Trophoblast cell (in vitro differentiated cells and primary cell): Measurements from ENCODE around the gene LMBR1L.
"Not testable (repeated sequence)": the region's sequence is repeated elsewhere in the genome, so short reads cannot be mapped to it uniquely, and the experiment has no call there.

Experiments used
- DNase-seq, 2 donors: peaks; one replicate each; pipeline ENCODE4 v3.0.0-alpha.2; 2016
- H2AFZ ChIP-seq: 2 replicates; pipeline ENCODE4 v1.6.1; 2013; ENCODE audit warnings: low read length, moderate library complexity, mild to moderate bottlenecking; ENCODE audit not compliant: insufficient read depth, poor library complexity
- H2AK5ac ChIP-seq: 2 replicates; pipeline ENCODE4 v1.6.1; 2013; ENCODE audit warnings: mild to moderate bottlenecking, low read length
- H2BK120ac ChIP-seq: 2 replicates; pipeline ENCODE4 v1.6.1; 2013; ENCODE audit warnings: low read length, mild to moderate bottlenecking, moderate library complexity; ENCODE audit not compliant: insufficient read depth, poor library complexity
- H2BK12ac ChIP-seq: 2 replicates; pipeline ENCODE4 v1.6.1; 2013; ENCODE audit warnings: mild to moderate bottlenecking, low read length, moderate library complexity
- H2BK5ac ChIP-seq: 2 replicates; pipeline ENCODE4 v1.6.1; 2013; ENCODE audit warnings: low read length, low read depth, moderate library complexity, mild to moderate bottlenecking; ENCODE audit not compliant: poor library complexity
- H3K14ac ChIP-seq: 2 replicates; pipeline ENCODE4 v1.6.1; 2013; ENCODE audit warnings: mild to moderate bottlenecking, low read length
- H3K18ac ChIP-seq: 2 replicates; pipeline ENCODE4 v1.6.1; 2013; ENCODE audit warnings: mild to moderate bottlenecking, low read length
- H3K23ac ChIP-seq: 2 replicates; pipeline ENCODE4 v1.6.1; 2013; ENCODE audit warnings: low read length
- H3K27ac ChIP-seq: 2 replicates; pipeline ENCODE4 v1.5.1; 2013; ENCODE audit warnings: low read depth, mild to moderate bottlenecking, inconsistent platforms, low read length, moderate library complexity
- H3K27me3 ChIP-seq: 2 replicates; pipeline ENCODE4 v1.6.1; 2013; ENCODE audit warnings: inconsistent platforms, mild to moderate bottlenecking, low read length, moderate library complexity; ENCODE audit not compliant: insufficient read depth
- H3K36me3 ChIP-seq, 2 experiments: 1 replicate in 1 of 2; 2 replicates in 1 of 2; pipeline ENCODE4 v1.6.1; 2013; ENCODE audit warnings: low read length in 2 of 2, mild to moderate bottlenecking in 2 of 2, moderate library complexity in 1 of 2; ENCODE audit not compliant: insufficient read depth in 2 of 2, control insufficient read depth in 1 of 2
- H3K4ac ChIP-seq: 2 replicates; pipeline ENCODE4 v1.6.1; 2013; ENCODE audit warnings: low read depth, mild to moderate bottlenecking, low read length, moderate library complexity
- H3K4me1 ChIP-seq, 2 experiments: 1 replicate in 1 of 2; 2 replicates in 1 of 2; pipeline ENCODE4 v1.6.1; 2013; ENCODE audit warnings: low read length in 2 of 2, mild to moderate bottlenecking in 2 of 2, moderate library complexity in 1 of 2; ENCODE audit not compliant: insufficient read depth in 2 of 2, control insufficient read depth in 1 of 2
- H3K4me2 ChIP-seq: 2 replicates; pipeline ENCODE4 v1.6.1; 2013; ENCODE audit warnings: inconsistent platforms, mild to moderate bottlenecking, low read length, moderate library complexity
- H3K4me3 ChIP-seq: 2 replicates; pipeline ENCODE4 v1.5.1; 2013; ENCODE audit warnings: mild to moderate bottlenecking, low read depth, low read length, inconsistent platforms
- H3K79me1 ChIP-seq: one replicate; pipeline ENCODE4 v1.6.1; 2013; ENCODE audit warnings: low read length
- H3K79me2 ChIP-seq: 2 replicates; pipeline ENCODE4 v1.6.1; 2013; ENCODE audit warnings: low read length, mild to moderate bottlenecking; ENCODE audit not compliant: control insufficient read depth, insufficient read depth, poor library complexity
- H3K9ac ChIP-seq: 2 replicates; pipeline ENCODE4 v1.6.1; 2013; ENCODE audit warnings: mild to moderate bottlenecking, low read length
- H3K9me3 ChIP-seq: 2 replicates; pipeline ENCODE4 v1.6.1; 2013; ENCODE audit warnings: low read depth, mild to moderate bottlenecking, control low read depth, inconsistent platforms, low read length; ENCODE audit not compliant: insufficient read depth
- H4K12ac ChIP-seq: 2 replicates; pipeline ENCODE4 v1.6.1; 2013; ENCODE audit warnings: low read depth, mild to moderate bottlenecking, low read length, moderate library complexity
- H4K8ac ChIP-seq: 2 replicates; pipeline ENCODE4 v1.6.1; 2013; ENCODE audit warnings: low read depth, mild to moderate bottlenecking, low read length, moderate library complexity
- H4K91ac ChIP-seq: one replicate; pipeline ENCODE4 v1.6.1; 2013; ENCODE audit warnings: low read depth, mild to moderate bottlenecking, low read length, moderate library complexity
- WGBS: extraction: QIAGEN DNeasy Blood & Tissue Kit; methylation state at CpG from one replicate; pipeline ENCODE4 v1.1.7; 2013; ENCODE audit warnings: missing lambda C conversion rate; ENCODE audit not compliant: insufficient read length, insufficient coverage; ENCODE audit errors: extremely low coverage; 5-methylcytosine and 5-hydroxymethylcytosine counted together

LMBR1L gene

GRCh38 chr12:49137476-49137875, 26.8 kb upstream of the LMBR1L start:
- Histone ChIP-seq H3K27me3 (no peaks in the 10 kb centered on the region), H4K12ac (no peak overlapping the region), H3K36me3 (no peaks in the 10 kb centered on the region), H3K79me2 (no peaks in the 10 kb centered on the region), H2AFZ (no peak overlapping the region), H3K4me3 (no peak overlapping the region), H4K91ac (no peak overlapping the region), H3K79me1 (no peaks in the 10 kb centered on the region), H3K27ac (no peak overlapping the region), H2AK5ac (no peak overlapping the region), H4K8ac (no peak overlapping the region), H3K14ac (no peak overlapping the region), H3K18ac (no peak overlapping the region), H3K9ac (no peak overlapping the region), H3K4me1 (no peaks in the 10 kb centered on the region), H3K9me3 (no peaks in the 10 kb centered on the region), H2BK5ac (no peak overlapping the region), H2BK12ac (no peak overlapping the region), H3K4me2 (no peak overlapping the region), H3K4ac (no peak overlapping the region), H3K23ac (no peak overlapping the region), H2BK120ac (no peak overlapping the region)
- no CpG with 5 or more reads among the region's 1 CpG for whole genome bisulfite sequencing
- no peak for DNase-seq

GRCh38 chr12:49136997-49137396, 26.4 kb upstream of the LMBR1L start:
- H3K9me3 ChIP-seq, H2AFZ ChIP-seq, H3K27me3 ChIP-seq, H2BK5ac ChIP-seq, H3K79me2 ChIP-seq, H3K79me1 ChIP-seq, H2BK120ac ChIP-seq, H3K4me2 ChIP-seq, H3K27ac ChIP-seq, H4K91ac ChIP-seq, H3K4me3 ChIP-seq, H3K23ac ChIP-seq, H3K14ac ChIP-seq, H3K18ac ChIP-seq, H3K36me3 ChIP-seq, H2AK5ac ChIP-seq, H4K8ac ChIP-seq, H3K4ac ChIP-seq, H3K4me1 ChIP-seq, H3K9ac ChIP-seq, H4K12ac ChIP-seq, DNase-seq, H2BK12ac ChIP-seq: not testable (repeated sequence)
- WGBS = no CpG with 5 or more reads among the region's 3 CpGs

- peaks cover 8% of the 10 kb centered on the region for H3K79me2 ChIP-seq
- peaks cover 3% of the 10 kb centered on the region for H3K9me3 ChIP-seq
- no peak overlapping the region for H3K4me2 ChIP-seq
- no peaks in the 10 kb centered on the region for H3K27me3 ChIP-seq
- H4K91ac ChIP-seq = no peak overlapping the region
- peaks cover 8% of the 10 kb centered on the region for H3K79me1 ChIP-seq
- H4K8ac ChIP-seq = no peak overlapping the region
- H3K23ac ChIP-seq = no peak overlapping the region
- H3K14ac ChIP-seq = no peak overlapping the region
- H3K27ac ChIP-seq = no peak overlapping the region
- H3K4ac ChIP-seq = no peak overlapping the region
- no peak overlapping the region for H3K9ac ChIP-seq
- no peak overlapping the region for H2BK120ac ChIP-seq
- H3K4me3 ChIP-seq = no peak overlapping the region
- WGBS = no CpG with 5 or more reads among the region's 10 CpGs
- H3K36me3 ChIP-seq = peaks cover 14 to 16% of the 10 kb centered on the region in 2 experiments
- no peak overlapping the region for H4K12ac ChIP-seq
- no peak overlapping the region for H3K18ac ChIP-seq
- DNase-seq = no peak
- H2AK5ac ChIP-seq = no peak overlapping the region
- H3K4me1 ChIP-seq = peaks cover 4 to 5% of the 10 kb centered on the region in 2 experiments
- H2BK5ac ChIP-seq = no peak overlapping the region
- H2AFZ ChIP-seq = no peak overlapping the region
- no peak overlapping the region for H2BK12ac ChIP-seq
These were observed 22.9 kb upstream of the LMBR1L start for GRCh38 chr12:49133590-49133989.

GRCh38 chr12:49133014-49133413, 22.4 kb upstream of the LMBR1L start:
- H3K4me3 ChIP-seq = no peak overlapping the region
- H3K79me1 ChIP-seq = peaks cover 8% of the 10 kb centered on the region
- H3K14ac ChIP-seq = no peak overlapping the region
- H2BK5ac ChIP-seq = no peak overlapping the region
- no peak for DNase-seq
- H3K9me3 ChIP-seq = peaks cover 3% of the 10 kb centered on the region
- H2AK5ac ChIP-seq = no peak overlapping the region
- no peak overlapping the region for H2AFZ ChIP-seq
- no peak overlapping the region for H2BK12ac ChIP-seq
- H4K8ac ChIP-seq = no peak overlapping the region
- H3K9ac ChIP-seq = no peak overlapping the region
- no peak overlapping the region for H3K4me2 ChIP-seq
- H3K79me2 ChIP-seq = peaks cover 8% of the 10 kb centered on the region
- no peaks in the 10 kb centered on the region for H3K27me3 ChIP-seq
- peaks cover 17 to 18% of the 10 kb centered on the region in 2 experiments for H3K36me3 ChIP-seq
- no peak overlapping the region for H3K27ac ChIP-seq
- no peak overlapping the region for H2BK120ac ChIP-seq
- H4K12ac ChIP-seq = no peak overlapping the region
- H4K91ac ChIP-seq = no peak overlapping the region
- H3K23ac ChIP-seq = no peak overlapping the region
- H3K4ac ChIP-seq = no peak overlapping the region
- H3K4me1 ChIP-seq = peaks cover 4 to 5% of the 10 kb centered on the region in 2 experiments
- H3K18ac ChIP-seq = no peak overlapping the region
- no CpG with 5 or more reads among the region's 5 CpGs for WGBS
